Gastrocnemius medialis (tissue), 4 donors: ENCODE measurements around the gene KIR2DL1.
"Not testable (repeated sequence)": the region's sequence is repeated elsewhere in the genome, so short reads cannot be mapped to it uniquely, and the experiment has no call there.

Experiments
- CTCF ChIP-seq, 5 experiments: fragments of 450-650 bp in 3 of 5; fragments of 200-600 bp in 2 of 5; sonication (generic) in 2 of 5; IDR thresholded peaks in 4 of 5; conservative IDR thresholded peaks in 1 of 5; 1 replicate in 4 of 5; 2 replicates in 1 of 5; pipeline ENCODE4 v1.5.1; 2016 to 2019; ENCODE audit warnings: antibody characterized with exemption in 5 of 5, mild to moderate bottlenecking in 3 of 5, moderate library complexity in 3 of 5
- POLR2A ChIP-seq, 2 donors: fragments of 450-650 bp; IDR thresholded peaks; one replicate each; pipeline ENCODE4 v1.6.1; 2017; ENCODE audit warnings: antibody characterized with exemption in 2 of 2, mild to moderate bottlenecking in 2 of 2, moderate library complexity in 2 of 2

GRCh38 chr19:54786091-54786723, 16.6 kb downstream of the KIR2DL1 start:
- TF ChIP-seq CTCF (IDR thresholded peaks at IDR 0.05 in 4 of 5, conservative IDR thresholded peaks at IDR 0.05 in 1 of 5); POLR2A (IDR thresholded peaks at IDR 0.05): not testable (repeated sequence)
